H1 (cell line): ENCODE measurements around the gene ASZ1. TPM values are rescaled to one million over a fixed set of nuclear protein-coding genes. Genes with fewer than 3 reads are reported as not detected.

ENCODE experiments used
- CTCF ChIA-PET: fragments of 300-600 bp; sonication (Branson Sonifier 250); formaldehyde crosslinking; loops from one replicate; lab custom pipeline; 2021; ENCODE audit not compliant: partially characterized antibody; lab: Charles Lee
- POLR2A ChIA-PET: fragments of 300-600 bp; sonication (Branson Sonifier 250); formaldehyde crosslinking; loops from one replicate; lab custom pipeline; 2021; ENCODE audit warnings: inconsistent platforms; ENCODE audit not compliant: partially characterized antibody; lab: Charles Lee
- DNase-seq, 2 experiments: peaks; one replicate each; pipeline versions ENCODE4 v3.0.0 to v3.0.0-alpha.2; 2010 to 2022; ENCODE audit warnings: low spot score in 2 of 2, low read depth in 1 of 2, mixed read lengths in 1 of 2
- FAIRE-seq: peaks from 2 replicates; lab custom pipeline; 2011; peaks lifted over from hg19 to GRCh38; lab: Jason Lieb, UNC
- H2AFZ ChIP-seq: 2 replicates; pipeline ENCODE4 v1.8.1; 2012; ENCODE audit warnings: low read length, inconsistent platforms
- H2AK5ac ChIP-seq: 2 replicates; pipeline ENCODE4 v1.6.1; 2013; ENCODE audit warnings: low read depth, low read length
- H2BK120ac ChIP-seq: replicated peaks from 2 replicates; pipeline ENCODE3; 2013; ENCODE audit warnings: low read depth, low read length, inconsistent platforms
- H2BK12ac ChIP-seq: 2 replicates; pipeline ENCODE4 v1.6.1; 2013; ENCODE audit warnings: low read depth, low read length
- H2BK15ac ChIP-seq: 2 replicates; pipeline ENCODE4 v1.6.1; 2013; ENCODE audit warnings: low read length
- H2BK20ac ChIP-seq: 2 replicates; pipeline ENCODE4 v1.6.1; 2013; ENCODE audit warnings: low read length
- H2BK5ac ChIP-seq: 2 replicates; pipeline ENCODE4 v1.6.1; 2013; ENCODE audit warnings: low read depth, low read length
- H3K14ac ChIP-seq: 2 replicates; pipeline ENCODE4 v1.6.1; 2013; ENCODE audit warnings: inconsistent platforms; ENCODE audit not compliant: insufficient read length
- H3K18ac ChIP-seq: 2 replicates; pipeline ENCODE4 v1.6.1; 2013; ENCODE audit warnings: low read length; ENCODE audit errors: extremely low read depth
- H3K23ac ChIP-seq: 2 replicates; pipeline ENCODE4 v1.6.1; 2013; ENCODE audit warnings: inconsistent platforms; ENCODE audit not compliant: insufficient read length
- H3K23me2 ChIP-seq: 2 replicates; pipeline ENCODE4 v1.6.1; 2013; ENCODE audit warnings: low read depth, low read length
- H3K27ac ChIP-seq: 2 replicates; pipeline ENCODE4 v1.6.1; 2011; ENCODE audit warnings: low read depth, low read length, inconsistent platforms
- H3K27me3 ChIP-seq, 4 experiments: replicated peaks in 1 of 4; 1 replicate in 1 of 4; 2 replicates in 3 of 4; pipeline versions ENCODE4 v1.6.1 to v1.8.1; 2011 to 2013; ENCODE audit warnings: low read length in 3 of 4, mild to moderate bottlenecking in 3 of 4, inconsistent platforms in 2 of 4, mixed read lengths in 2 of 4, moderate library complexity in 1 of 4; ENCODE audit not compliant: control insufficient read depth in 3 of 4, insufficient read depth in 3 of 4; ENCODE audit errors: extremely low read depth in 1 of 4
- H3K36me3 ChIP-seq, 4 experiments: 2 replicates each; pipeline versions ENCODE4 v1.6.1 to v1.8.1; 2011 to 2013; ENCODE audit warnings: mild to moderate bottlenecking in 4 of 4, low read length in 3 of 4, moderate library complexity in 2 of 4, control low read depth in 1 of 4, inconsistent platforms in 1 of 4; ENCODE audit not compliant: insufficient read depth in 4 of 4, control insufficient read depth in 2 of 4
- H3K4ac ChIP-seq: replicated peaks from 2 replicates; pipeline ENCODE3; 2013; ENCODE audit warnings: low read length, low read depth, mixed read lengths, inconsistent platforms; ENCODE audit not compliant: insufficient read length
- H3K4me1 ChIP-seq, 4 experiments: replicated peaks in 1 of 4; 1 replicate in 1 of 4; 2 replicates in 3 of 4; pipeline versions ENCODE4 v1.6.1 to v1.8.1; 2011 to 2013; ENCODE audit warnings: low read length in 3 of 4, inconsistent platforms in 2 of 4, mixed read lengths in 1 of 4; ENCODE audit not compliant: insufficient read depth in 4 of 4, control insufficient read depth in 3 of 4
- H3K4me2 ChIP-seq, 2 experiments: 2 replicates each; pipeline versions ENCODE4 v1.6.1 to v1.8.1; 2011 to 2013; ENCODE audit warnings: low read depth in 2 of 2, low read length in 2 of 2, control low read depth in 1 of 2, inconsistent platforms in 1 of 2, mild to moderate bottlenecking in 1 of 2; ENCODE audit not compliant: insufficient read depth in 1 of 2
- H3K4me3 ChIP-seq, 4 experiments: fragments of 200-600, 300-600 bp in 1 of 4; sonication (generic), shearing (Covaris generic), sonication (Bioruptor Twin) in 1 of 4; 2 replicates each; pipeline versions ENCODE4 v1.5.1 to v1.8.1; 2011 to 2016; ENCODE audit warnings: low read length in 4 of 4, low read depth in 3 of 4, control low read depth in 2 of 4, inconsistent platforms in 2 of 4, mild to moderate bottlenecking in 2 of 4, mixed read lengths in 1 of 4, moderate library complexity in 1 of 4; ENCODE audit not compliant: insufficient read depth in 2 of 4; ENCODE audit errors: extremely low read depth in 1 of 4
- H3K56ac ChIP-seq: replicated peaks from 2 replicates; pipeline ENCODE3; 2013; ENCODE audit warnings: low read depth, mild to moderate bottlenecking, mixed read lengths, low read length, inconsistent platforms; ENCODE audit not compliant: insufficient read length
- H3K79me1 ChIP-seq: 2 replicates; pipeline ENCODE4 v1.6.1; 2013; ENCODE audit warnings: low read depth, low read length, control low read depth
- H3K79me2 ChIP-seq, 2 experiments: 2 replicates each; pipeline versions ENCODE4 v1.6.1 to v1.8.1; 2012 to 2013; ENCODE audit warnings: low read length in 2 of 2, mild to moderate bottlenecking in 2 of 2, inconsistent platforms in 1 of 2; ENCODE audit not compliant: insufficient read depth in 2 of 2, control insufficient read depth in 1 of 2
- H3K9ac ChIP-seq, 4 experiments: replicated peaks in 1 of 4; 1 replicate in 1 of 4; 2 replicates in 3 of 4; pipeline versions ENCODE4 v1.6.1 to v1.8.1; 2011 to 2013; ENCODE audit warnings: low read depth in 3 of 4, low read length in 3 of 4, control low read depth in 2 of 4, mild to moderate bottlenecking in 2 of 4, moderate library complexity in 2 of 4, inconsistent platforms in 1 of 4; ENCODE audit errors: extremely low read depth in 1 of 4
- H3K9me3 ChIP-seq, 2 experiments: 2 replicates each; pipeline versions ENCODE4 v1.6.1 to v1.8.1; 2012 to 2013; ENCODE audit warnings: mild to moderate bottlenecking in 2 of 2, moderate library complexity in 2 of 2, control low read depth in 1 of 2, inconsistent platforms in 1 of 2, low read depth in 1 of 2, low read length in 1 of 2, mixed read lengths in 1 of 2; ENCODE audit not compliant: insufficient read depth in 2 of 2
- H4K20me1 ChIP-seq, 2 experiments: replicated peaks in 1 of 2; 2 replicates each; pipeline versions ENCODE3 to v1.8.1; 2011 to 2013; ENCODE audit warnings: inconsistent platforms in 2 of 2, low read length in 2 of 2, mild to moderate bottlenecking in 1 of 2; ENCODE audit not compliant: insufficient read depth in 2 of 2, control insufficient read depth in 1 of 2
- H4K5ac ChIP-seq: 2 replicates; pipeline ENCODE4 v1.6.1; 2013; ENCODE audit warnings: low read length, low read depth, mixed read lengths, inconsistent platforms; ENCODE audit not compliant: insufficient read length
- H4K8ac ChIP-seq: 2 replicates; pipeline ENCODE4 v1.8.0; 2013; ENCODE audit warnings: mild to moderate bottlenecking, moderate library complexity, low read length, inconsistent platforms; ENCODE audit not compliant: insufficient read depth; ENCODE audit errors: extremely low read depth
- H4K91ac ChIP-seq: replicated peaks from 2 replicates; pipeline ENCODE3; 2013; ENCODE audit warnings: low read length, mixed read lengths, inconsistent platforms; ENCODE audit not compliant: insufficient read length
- ASH2L ChIP-seq: fragments of 200-600, 300-600 bp; sonication (generic); IDR thresholded peaks from one replicate; pipeline ENCODE4 v1.7.1; 2017; ENCODE audit warnings: low read length
- BCL11A ChIP-seq, 2 experiments: IDR thresholded peaks; one replicate each; pipeline ENCODE4 v1.6.1; 2011; ENCODE audit warnings: low read depth in 2 of 2, low read length in 2 of 2, mild to moderate bottlenecking in 2 of 2
- BRCA1 ChIP-seq: IDR thresholded peaks from 2 replicates; pipeline ENCODE4 v1.6.1; 2012; ENCODE audit warnings: low read depth, low read length, improper control_type of control experiment
- EGR1 ChIP-seq: IDR thresholded peaks from 2 replicates; pipeline ENCODE4 v1.6.1; 2011; ENCODE audit warnings: low read depth, low read length, borderline replicate concordance
- GABPA ChIP-seq: IDR thresholded peaks from 2 replicates; pipeline ENCODE4 v1.6.1; 2011; ENCODE audit warnings: mild to moderate bottlenecking, low read length, moderate library complexity, borderline replicate concordance; ENCODE audit not compliant: insufficient read depth
- GTF2F1 ChIP-seq: IDR thresholded peaks from 2 replicates; pipeline ENCODE4 v1.6.1; 2012; ENCODE audit warnings: low read depth, low read length, improper control_type of control experiment, borderline replicate concordance
- JUND ChIP-seq: IDR thresholded peaks from 2 replicates; pipeline ENCODE4 v1.6.1; 2011; ENCODE audit warnings: mild to moderate bottlenecking, improper control_type of control experiment, low read length
- KDM1A ChIP-seq: fragments of 200-600, 300-600 bp; sonication (generic); IDR thresholded peaks from 2 replicates; pipeline ENCODE4 v1.7.1; 2016; ENCODE audit warnings: mild to moderate bottlenecking, low read length, borderline replicate concordance
- MAFK ChIP-seq: IDR thresholded peaks from 2 replicates; pipeline ENCODE4 v1.6.1; 2012; ENCODE audit warnings: low read depth, mild to moderate bottlenecking, improper control_type of control experiment, low read length
- NANOG ChIP-seq: IDR thresholded peaks from 2 replicates; pipeline ENCODE4 v1.6.1; 2011; ENCODE audit warnings: low read length, low read depth, mild to moderate bottlenecking, inconsistent platforms; ENCODE audit not compliant: insufficient read depth, poor library complexity, severe bottlenecking
- NRF1 ChIP-seq: IDR thresholded peaks from 2 replicates; pipeline ENCODE4 v1.6.1; 2011; ENCODE audit warnings: mild to moderate bottlenecking, low read depth, low read length, improper control_type of control experiment
- PHF8 ChIP-seq: fragments of 200-600 bp; sonication (generic); conservative IDR thresholded peaks from 2 replicates; pipeline ENCODE4 v1.7.1; 2012; ENCODE audit warnings: low read depth, mild to moderate bottlenecking, inconsistent platforms, low read length, moderate library complexity
- SP1 ChIP-seq: IDR thresholded peaks from 2 replicates; pipeline ENCODE4 v1.6.1; 2011; ENCODE audit warnings: low read depth, low read length
- polyA plus RNA-seq, 7 experiments: library from polyadenylated mRNA; depleted of rRNA in 3 of 7; stranded (reverse) in 5 of 7; unstranded in 2 of 7; fragments of >200 nt in 5 of 7; fragments of 200-250 nt in 2 of 7; gene quantifications; 1 replicate in 5 of 7; 2 replicates in 1 of 7; 4 replicates in 1 of 7; pipeline versions ENCODE4 v1.2.1 to v1.2.3, GENCODE V29; 2011 to 2013; ENCODE audit warnings: missing spikeins in 2 of 7, mixed read lengths in 2 of 7
- total RNA-seq: library from RNA; stranded (reverse); fragmentation: NEBNext Ultra II Directional; extraction: Animal tissue kit (Norgen Biotek cat#: 25700); gene quantifications from 2 replicates; pipeline ENCODE4 v1.2.1, GENCODE V29; 2021

ASZ1 gene
- total and polyA plus RNA-seq, 2 of the 8 experiments (the other 6 are each of a cell fraction or from before 2014, with no cell fraction given), result not detected

GRCh38 chr7:117395743-117396142 lies 31.6 kb downstream of the ASZ1 start:
- CTCF ChIA-PET, result interaction anchor here (0.8 to 1.2 kb wide), 2 partner anchors 10 to 317 kb away, joined by 3 read pairs; no protein-coding TSS in a partner anchor
- Histone ChIP-seq H3K27ac (no peak overlapping the region), H2AFZ (no peak overlapping the region), H3K18ac (no peak overlapping the region), H3K27me3 (no peaks in the 10 kb centered on the region), H4K5ac (no peak overlapping the region), H4K20me1 (no peaks in the 10 kb centered on the region), H2BK15ac (no peak overlapping the region), H3K79me1 (no peaks in the 10 kb centered on the region), H2BK5ac (no peak overlapping the region), H2BK120ac (no peak overlapping the region), H3K4me3 (no peak overlapping the region), H3K79me2 (no peaks in the 10 kb centered on the region), H3K4ac (no peak overlapping the region), H4K8ac (no peak overlapping the region), H2AK5ac (no peak overlapping the region), H3K9me3 (no peaks in the 10 kb centered on the region), H4K91ac (no peak overlapping the region), H3K4me1 (no peaks in the 10 kb centered on the region), H3K14ac (no peak overlapping the region), H2BK20ac (no peak overlapping the region), H2BK12ac (no peak overlapping the region), H3K4me2 (no peak overlapping the region), H3K9ac (no peak overlapping the region), H3K56ac (no peak overlapping the region), H3K36me3 (no peaks in the 10 kb centered on the region), H3K23ac (no peak overlapping the region), H3K23me2 (no peaks in the 10 kb centered on the region)
- POLR2A ChIA-PET, result interaction anchor here (0.6 kb wide), 1 partner anchor 75 kb away, joined by 3 read pairs; no protein-coding TSS in a partner anchor
- FAIRE-seq, result no peak
- no peak for DNase-seq
- no peak for TF ChIP-seq BCL11A (IDR thresholded peaks at IDR 0.05; ENCODE audit: low read depth in 2 of 2, low read length in 2 of 2)
- no peak for TF ChIP-seq PHF8
- no peak for TF ChIP-seq GABPA
- TF ChIP-seq EGR1, result no peak
- TF ChIP-seq ASH2L, result no peak
- TF ChIP-seq MAFK, result no peak
- no peak for TF ChIP-seq NRF1
- TF ChIP-seq JUND, result no peak
- TF ChIP-seq SP1, result no peak
- TF ChIP-seq NANOG, result no peak
- no peak for TF ChIP-seq BRCA1
- TF ChIP-seq GTF2F1, result no peak
- no peak for TF ChIP-seq KDM1A
